Putamen (tissue), 1 donor: ENCODE data around the gene MTPN.

ENCODE experiments used
- DNase-seq: peaks from one replicate; pipeline ENCODE4 v3.0.0-alpha.2; 2016; ENCODE audit warnings: low spot score

Gene MTPN

GRCh38 chr7:135981958-135982646 is 4.9 kb upstream of the MTPN start:
- DNase-seq, result no peak

DNA sequence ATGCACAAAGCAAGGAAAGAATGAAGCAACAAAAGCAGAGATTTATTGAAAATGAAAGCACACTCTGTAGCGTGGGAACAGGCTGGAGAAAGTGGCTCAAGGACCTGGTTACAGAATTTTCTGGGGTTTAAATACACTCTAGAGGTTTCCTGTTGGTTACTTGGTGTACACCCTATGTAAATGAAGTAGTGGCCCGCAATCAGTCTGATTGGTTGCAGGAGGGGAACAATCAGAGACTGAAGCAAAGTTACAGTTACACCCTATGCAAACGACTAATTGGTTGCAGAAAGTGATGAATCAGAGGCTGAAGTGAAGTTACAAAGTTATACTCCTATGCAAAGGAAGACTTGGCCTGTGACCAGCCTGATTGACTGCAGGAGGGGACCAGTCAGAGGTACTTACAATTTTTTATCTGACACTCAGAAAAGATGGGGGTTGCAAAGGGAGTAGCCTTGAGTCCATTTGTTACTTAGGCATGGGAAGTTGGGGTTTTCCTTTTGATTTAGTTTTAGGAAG is 3.6 kb upstream of the MTPN start:
- no peak for DNase-seq

- no peak for DNase-seq
Measured at GRCh38 chr7:135980012-135980551, 2.9 kb upstream of the MTPN start.

- DNase-seq, result no peak
Measured at GRCh38 chr7:135979471-135980011, 2.4 kb upstream of the MTPN start.

DNA sequence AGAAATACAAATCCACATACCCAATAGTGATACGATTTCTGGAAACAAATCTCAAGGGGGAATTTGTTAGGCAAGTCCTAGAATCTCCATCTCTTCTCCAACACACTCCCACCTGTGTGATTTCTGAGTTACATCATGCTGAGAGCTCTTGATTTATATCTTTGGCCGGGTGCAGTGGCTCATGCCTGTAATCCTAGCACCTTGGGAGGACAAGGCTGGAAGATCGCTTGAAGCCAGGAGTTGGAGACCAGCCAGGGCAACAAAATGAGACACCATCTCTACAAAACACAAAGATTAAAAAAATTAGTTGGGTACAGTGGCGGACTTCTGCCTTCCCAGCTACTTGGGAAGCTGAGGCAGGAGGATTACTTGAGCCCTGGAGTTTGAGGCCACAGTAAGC is 1.5 kb upstream of the MTPN start:
- DNase-seq, result no peak

- DNase-seq, result no peak
Measured at GRCh38 chr7:135977742-135978066, 545 bp upstream of the MTPN start.

DNA sequence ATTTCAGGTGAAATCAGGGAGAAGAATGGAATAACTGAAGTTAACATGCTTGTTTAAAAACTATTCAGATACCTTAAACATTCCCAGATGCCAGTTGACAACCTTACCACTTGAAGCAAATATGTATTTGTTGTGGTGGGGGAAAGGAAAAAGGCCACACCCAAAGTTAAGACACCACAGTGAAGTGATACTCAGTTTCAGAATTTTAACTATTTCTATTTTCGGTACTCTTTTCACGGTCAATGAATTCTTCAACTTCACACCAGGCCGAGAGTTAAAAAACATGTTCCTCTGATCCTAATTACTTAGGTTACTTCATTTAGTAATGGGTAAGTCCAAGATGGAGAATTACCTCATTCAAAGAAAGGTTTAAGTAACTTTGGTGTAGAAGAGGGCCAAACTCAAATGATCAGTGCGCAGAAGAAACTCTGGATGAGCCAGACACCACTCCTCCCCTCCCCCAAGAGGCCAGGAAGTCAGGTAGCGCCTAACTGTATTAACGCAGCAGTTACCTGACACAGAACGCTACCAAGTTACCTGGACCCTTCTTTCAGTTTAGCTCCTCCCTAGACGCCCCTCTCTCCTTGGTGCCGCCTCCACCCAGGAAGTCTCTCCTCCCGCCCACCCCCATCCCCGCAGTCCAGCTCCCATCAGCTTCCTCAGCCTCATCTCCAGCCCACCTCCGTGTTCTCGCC is 700 bp downstream of the MTPN start:
- DNase-seq, result no peak

GRCh38 chr7:135975166-135975565 is 2.0 kb downstream of the MTPN start:
- DNase-seq, result no peak

- DNase-seq, result no peak
Measured at GRCh38 chr7:135974667-135975066, 2.5 kb downstream of the MTPN start.

DNA sequence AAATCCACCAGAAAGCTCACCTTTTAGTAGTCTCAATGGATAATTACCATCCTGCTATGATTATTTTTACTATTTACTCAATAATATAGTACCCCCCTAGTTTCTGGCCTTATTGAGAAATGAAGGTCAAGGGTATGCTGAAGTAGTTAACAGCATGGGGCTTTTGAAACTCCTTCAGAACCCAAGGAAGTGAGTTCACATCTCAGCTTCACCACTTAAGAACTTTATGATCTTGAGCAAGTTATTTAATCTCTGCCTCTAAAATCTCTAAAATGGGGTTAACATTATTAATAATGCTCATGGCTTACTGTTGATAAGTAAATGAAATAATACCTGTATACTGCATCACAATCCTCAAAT is 5.8 kb downstream of the MTPN start:
- no peak for DNase-seq

DNA sequence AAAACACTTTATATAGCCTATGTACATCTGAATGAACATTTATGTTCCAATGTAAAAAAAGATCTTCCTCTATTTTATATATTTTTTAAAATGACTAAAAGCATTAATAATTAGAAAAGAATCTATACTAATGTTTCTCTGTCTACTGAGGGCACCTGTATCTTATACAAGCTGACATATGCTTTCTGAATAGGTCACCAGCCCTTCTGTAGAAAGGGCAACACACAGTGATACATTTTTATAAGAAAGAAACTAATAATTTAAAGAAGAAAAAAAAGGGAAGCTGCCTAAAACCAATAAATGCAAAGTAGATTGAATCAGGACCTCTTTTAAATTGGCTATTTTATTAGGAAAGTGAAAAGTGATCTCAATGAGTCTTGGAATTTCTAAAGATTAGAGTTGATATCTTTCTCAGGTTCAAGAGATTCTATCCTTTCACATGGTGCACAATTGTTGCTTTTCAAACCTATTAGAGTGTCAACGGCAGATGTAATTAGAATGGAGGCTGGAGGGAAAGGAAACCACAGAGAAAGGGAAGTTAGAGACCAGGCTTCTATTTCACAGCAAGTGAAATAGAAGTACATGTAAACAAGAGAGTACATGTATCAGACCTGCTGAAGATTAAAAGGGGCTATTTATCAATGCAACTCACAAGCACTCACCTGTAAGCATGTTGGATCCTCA is 6.3 kb downstream of the MTPN start:
- peak; percentile 6 for DNase-seq

DNA sequence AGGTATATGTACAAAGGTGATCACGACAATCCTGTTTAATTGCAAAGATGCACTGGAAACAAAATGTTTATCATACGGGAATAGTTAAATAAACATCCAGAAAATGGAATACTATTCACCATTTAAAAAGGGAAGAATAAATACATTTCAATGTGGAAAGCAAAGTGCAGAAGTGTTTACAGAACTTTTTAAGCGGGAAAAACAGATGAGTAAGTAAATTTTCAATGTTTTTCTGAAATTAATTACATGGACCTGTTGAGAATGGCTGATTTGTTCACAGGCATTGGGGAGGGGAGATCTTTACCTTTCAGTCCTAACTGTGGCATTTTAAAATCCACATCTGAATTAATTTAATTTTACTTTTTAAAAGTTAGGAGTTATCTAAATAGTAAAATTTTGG is 7.1 kb downstream of the MTPN start:
- no peak for DNase-seq

- no peak for DNase-seq
Measured at GRCh38 chr7:135966341-135967043, 10.7 kb downstream of the MTPN start.

GRCh38 chr7:135965602-135966001 is 11.6 kb downstream of the MTPN start:
- no peak for DNase-seq

- no peak for DNase-seq
Measured at GRCh38 chr7:135964791-135965190, 12.4 kb downstream of the MTPN start.

DNA sequence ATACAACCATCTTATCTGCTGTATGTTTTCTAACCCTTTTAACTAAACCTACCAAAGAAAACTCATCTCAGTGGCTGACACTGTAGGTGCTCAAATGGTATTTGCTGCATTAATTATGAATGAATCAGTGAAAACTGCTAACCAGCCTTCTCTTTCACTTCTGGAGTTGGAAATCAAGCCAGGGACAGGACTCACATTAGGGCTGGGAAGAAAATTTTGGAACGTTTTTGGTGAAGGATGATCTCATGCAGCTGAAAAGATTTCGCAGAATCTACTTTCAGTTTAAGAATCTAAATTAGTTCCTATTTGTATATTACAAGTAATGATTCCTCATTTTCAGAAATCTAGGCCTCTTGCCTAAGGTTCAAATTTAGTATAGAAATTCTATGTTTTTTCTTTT is 12.9 kb downstream of the MTPN start:
- DNase-seq, result no peak

DNA sequence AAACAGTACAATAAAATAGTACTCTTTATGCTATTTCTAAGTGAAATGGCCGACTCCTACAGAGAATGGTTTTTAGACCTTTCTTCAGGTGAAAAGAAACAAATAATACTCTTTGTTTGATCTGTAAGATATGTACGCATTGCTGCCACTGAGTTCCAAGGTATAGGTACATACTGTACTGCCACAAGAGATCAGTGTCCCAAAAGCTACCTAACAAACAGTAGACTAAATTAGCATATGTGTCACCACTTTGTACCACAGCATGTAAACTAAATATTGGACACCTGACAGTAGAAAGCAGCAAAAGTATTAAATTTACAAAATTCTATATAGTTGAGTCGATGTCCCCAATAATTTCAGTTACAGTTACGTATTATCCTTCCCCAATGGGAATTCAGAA is 14.4 kb downstream of the MTPN start:
- no peak for DNase-seq

GRCh38 chr7:135960709-135961451 is 16.3 kb downstream of the MTPN start:
- no peak for DNase-seq

- DNase-seq, result no peak
Measured at GRCh38 chr7:135959646-135960363, 17.4 kb downstream of the MTPN start.

DNA sequence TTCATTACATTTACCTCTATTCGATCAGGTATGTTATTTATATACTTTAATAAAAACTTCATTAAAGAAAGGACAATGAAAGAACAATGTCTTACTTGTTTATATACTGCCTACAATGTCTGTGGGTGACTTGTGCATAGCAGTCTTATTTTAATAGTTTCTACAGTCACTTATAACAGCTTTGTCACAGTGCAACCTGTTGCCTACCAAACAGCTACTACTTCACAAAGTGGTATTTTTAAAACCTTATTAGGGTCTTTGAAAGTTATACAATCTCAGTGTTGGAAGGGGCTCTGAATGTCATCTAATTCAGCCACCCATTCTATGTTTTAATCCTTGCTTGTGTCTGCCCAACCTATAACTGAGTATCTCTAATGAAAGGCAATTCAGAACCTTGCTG is 19.0 kb downstream of the MTPN start:
- no peak for DNase-seq

DNA sequence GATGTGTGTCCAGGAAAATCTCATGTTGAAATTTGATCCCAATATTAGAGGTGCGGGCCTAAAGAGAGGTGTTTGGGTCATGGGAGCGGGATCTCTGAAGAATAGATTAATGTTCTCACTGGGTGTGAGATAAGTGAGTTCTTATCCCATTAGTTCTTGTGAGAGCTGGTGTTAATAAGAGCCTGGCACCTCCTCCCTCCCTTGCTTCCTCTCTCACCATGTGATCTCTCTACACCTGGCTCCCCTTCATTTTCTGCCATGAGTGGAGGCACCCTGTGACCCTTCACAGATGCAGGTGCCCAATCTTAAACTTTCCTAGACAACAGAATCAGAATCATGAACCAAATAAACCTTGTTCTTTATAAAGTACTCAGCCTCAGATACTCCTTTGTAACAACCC is 19.5 kb downstream of the MTPN start:
- DNase-seq, result no peak
